WTC11 (cell line): ENCODE measurements around the gene RFX3. TPM values are rescaled to one million over a fixed set of nuclear protein-coding genes. Genes with fewer than 3 reads are reported as not detected.

Experiments
- ATAC-seq: fragments of 200-7000 bp; cut with Tn5 transposase; 2 replicates; pipeline ENCODE4 v1.10.0; 2021; ENCODE audit warnings: mild to moderate bottlenecking, moderate library complexity
- CTCF ChIA-PET: fragments of 300-600 bp; sonication (Branson Sonifier 250); formaldehyde crosslinking; loops from one replicate; lab custom pipeline; 2021; ENCODE audit warnings: antibody characterized with exemption; lab: Charles Lee
- POLR2A ChIA-PET: fragments of 350-600 bp; sonication (Branson Sonifier 250); formaldehyde crosslinking; loops from one replicate; lab custom pipeline; 2021; ENCODE audit warnings: antibody characterized with exemption; lab: Charles Lee
- DNase-seq: peaks from one replicate; pipeline ENCODE4 v3.0.0; 2021; ENCODE audit warnings: low spot score
- H3K27ac Mint-ChIP-seq: 2 replicates; pipeline ENCODE4 v1.8.0; 2021; ENCODE audit warnings: mixed read lengths
- H3K27me3 Mint-ChIP-seq: 2 replicates; pipeline ENCODE4 v1.8.0; 2021; ENCODE audit warnings: low read depth, mild to moderate bottlenecking, moderate library complexity, mixed read lengths
- H3K36me3 Mint-ChIP-seq: 2 replicates; pipeline ENCODE4 v1.8.0; 2021; ENCODE audit warnings: mixed read lengths
- H3K4me1 Mint-ChIP-seq: 2 replicates; pipeline ENCODE4 v1.8.0; 2022; ENCODE audit warnings: mixed read lengths
- H3K4me3 Mint-ChIP-seq: 2 replicates; pipeline ENCODE4 v1.8.0; 2021; ENCODE audit warnings: mild to moderate bottlenecking, moderate library complexity, mixed read lengths
- H3K9me3 Mint-ChIP-seq: 2 replicates; pipeline ENCODE4 v1.8.0; 2021; ENCODE audit warnings: mixed read lengths
- CREB1 ChIP-seq: sonication (generic); formaldehyde crosslinking; IDR thresholded peaks from 2 replicates; pipeline ENCODE4 v1.8.0; 2023; ENCODE audit warnings: mild to moderate bottlenecking, missing genetic modification reagents
- CREM ChIP-seq: sonication (generic); formaldehyde crosslinking; IDR thresholded peaks from 2 replicates; pipeline ENCODE4 v1.8.1; 2022; ENCODE audit warnings: mild to moderate bottlenecking, missing genetic modification reagents, moderate library complexity
- ESRRA ChIP-seq: sonication (generic); formaldehyde crosslinking; IDR thresholded peaks from 2 replicates; pipeline ENCODE4 v1.8.1; 2022; ENCODE audit warnings: mild to moderate bottlenecking, missing genetic modification reagents, borderline replicate concordance
- ETV6 ChIP-seq: sonication (generic); formaldehyde crosslinking; IDR thresholded peaks from 2 replicates; pipeline ENCODE4 v1.8.1; 2022; ENCODE audit warnings: mild to moderate bottlenecking, missing genetic modification reagents
- FOXJ3 ChIP-seq: sonication (generic); formaldehyde crosslinking; IDR thresholded peaks from 2 replicates; pipeline ENCODE4 v1.9.0; 2021; ENCODE audit warnings: missing genetic modification reagents, mild to moderate bottlenecking, borderline replicate concordance
- FOXK1 ChIP-seq: sonication (generic); formaldehyde crosslinking; IDR thresholded peaks from 2 replicates; pipeline ENCODE4 v1.8.0; 2022; ENCODE audit warnings: mild to moderate bottlenecking, moderate library complexity, missing genetic modification reagents
- GRHL2 ChIP-seq: fragments of 250-450 bp; sonication (Bioruptor Pico); IDR thresholded peaks from 2 replicates; pipeline ENCODE4 v1.8.0; 2022; ENCODE audit warnings: mild to moderate bottlenecking, moderate library complexity; ENCODE audit not compliant: insufficient replicate concordance, severe bottlenecking
- GTF2I ChIP-seq: fragments of 250-450 bp; sonication (Bioruptor Pico); conservative IDR thresholded peaks from 2 replicates; pipeline ENCODE4 v1.4.0; 2021; ENCODE audit warnings: mild to moderate bottlenecking
- MXD4 ChIP-seq: fragments of 250-450 bp; sonication (Bioruptor Pico); IDR thresholded peaks from 2 replicates; pipeline ENCODE4 v1.8.0; 2021; ENCODE audit warnings: mild to moderate bottlenecking, moderate library complexity, borderline replicate concordance
- NFYB ChIP-seq: sonication (generic); formaldehyde crosslinking; conservative IDR thresholded peaks from 2 replicates; pipeline ENCODE4 v1.8.0; 2022; ENCODE audit warnings: low read depth, missing genetic modification reagents
- ZNF138 ChIP-seq: sonication (generic); formaldehyde crosslinking; conservative IDR thresholded peaks from 2 replicates; pipeline ENCODE4 v1.8.1; 2022; ENCODE audit warnings: mild to moderate bottlenecking, moderate library complexity, missing genetic modification reagents
- ZNF219 ChIP-seq: sonication (generic); formaldehyde crosslinking; IDR thresholded peaks from 2 replicates; pipeline ENCODE4 v1.8.0; 2023; ENCODE audit warnings: missing genetic modification reagents, mild to moderate bottlenecking, borderline replicate concordance
- ZNF232 ChIP-seq: sonication (generic); formaldehyde crosslinking; IDR thresholded peaks from 2 replicates; pipeline ENCODE4 v1.8.0; 2022; ENCODE audit warnings: mild to moderate bottlenecking, missing genetic modification reagents
- ZNF263 ChIP-seq: sonication (generic); formaldehyde crosslinking; IDR thresholded peaks from 2 replicates; pipeline ENCODE4 v1.8.1; 2022; ENCODE audit warnings: low read depth, mild to moderate bottlenecking, moderate library complexity, missing genetic modification reagents
- total RNA-seq: library from RNA; stranded (reverse); gene quantifications from 3 replicates; pipeline ENCODE4 v1.2.3, GENCODE V29; 2021
- TF ChIP-seq, protein P1 (sequence below): sonication (generic); formaldehyde crosslinking; IDR thresholded peaks from 2 replicates; pipeline ENCODE4 v1.8.0; 2022; ENCODE audit warnings: mild to moderate bottlenecking, missing genetic modification reagents
- TF ChIP-seq, protein P2 (sequence below): fragments of 250-450 bp; sonication (Bioruptor Pico); IDR thresholded peaks from 2 replicates; pipeline ENCODE4 v1.9.0; 2021; ENCODE audit warnings: mild to moderate bottlenecking
- TF ChIP-seq, protein P3 (sequence below): fragments of 250-450 bp; sonication (Bioruptor Pico); IDR thresholded peaks from 2 replicates; pipeline ENCODE4 v1.9.0; 2021; ENCODE audit warnings: mild to moderate bottlenecking
- TF ChIP-seq, protein P4 (sequence below): sonication (generic); formaldehyde crosslinking; IDR thresholded peaks from 2 replicates; pipeline ENCODE4 v1.8.0; 2023; ENCODE audit warnings: missing genetic modification reagents, mild to moderate bottlenecking, borderline replicate concordance
- TF ChIP-seq, protein P5 (sequence below): sonication (generic); formaldehyde crosslinking; IDR thresholded peaks from 2 replicates; pipeline ENCODE4 v1.8.0; 2023; ENCODE audit warnings: missing genetic modification reagents
- TF ChIP-seq, protein P6 (sequence below): sonication (generic); formaldehyde crosslinking; IDR thresholded peaks from 2 replicates; pipeline ENCODE4 v1.8.1; 2023; ENCODE audit warnings: mild to moderate bottlenecking, missing genetic modification reagents

Gene RFX3
- total RNA-seq, 1 experiment from 2014 or later: 13.7 TPM

DNA sequence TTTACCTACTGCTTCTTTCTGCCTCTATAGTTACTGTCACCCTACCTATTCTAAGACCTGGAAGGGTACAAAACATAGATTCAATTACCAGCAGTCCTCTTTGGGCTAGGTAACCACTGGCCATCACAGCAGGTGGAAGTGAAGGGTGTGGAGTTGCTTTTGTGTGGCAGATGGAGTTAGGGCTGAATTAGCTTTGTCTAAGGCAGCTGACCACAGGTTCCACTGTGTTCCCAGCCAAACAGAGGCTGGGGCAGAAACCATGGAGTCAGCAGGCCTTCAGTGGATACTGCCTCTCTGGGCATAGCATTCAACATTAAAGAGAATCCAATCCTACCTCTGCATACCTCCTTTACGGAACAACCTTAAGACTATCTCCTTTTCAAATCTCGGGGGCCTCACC is 254.2 kb downstream of the RFX3 start:
- DNase-seq (peak; percentile 10), ATAC-seq (peak; percentile 81)
- ChIA-PET POLR2A (no interaction called here), CTCF (no interaction called here)
- Mint-ChIP-seq H3K9me3 (no peaks in the 10 kb centered on the region), H3K27me3 (no peaks in the 10 kb centered on the region), H3K4me3 (no peak overlapping the region), H3K36me3 (peaks cover 6% of the 10 kb centered on the region), H3K27ac (no peak overlapping the region), H3K4me1 (peaks cover 10% of the 10 kb centered on the region)
- TF ChIP-seq, protein P1, sequence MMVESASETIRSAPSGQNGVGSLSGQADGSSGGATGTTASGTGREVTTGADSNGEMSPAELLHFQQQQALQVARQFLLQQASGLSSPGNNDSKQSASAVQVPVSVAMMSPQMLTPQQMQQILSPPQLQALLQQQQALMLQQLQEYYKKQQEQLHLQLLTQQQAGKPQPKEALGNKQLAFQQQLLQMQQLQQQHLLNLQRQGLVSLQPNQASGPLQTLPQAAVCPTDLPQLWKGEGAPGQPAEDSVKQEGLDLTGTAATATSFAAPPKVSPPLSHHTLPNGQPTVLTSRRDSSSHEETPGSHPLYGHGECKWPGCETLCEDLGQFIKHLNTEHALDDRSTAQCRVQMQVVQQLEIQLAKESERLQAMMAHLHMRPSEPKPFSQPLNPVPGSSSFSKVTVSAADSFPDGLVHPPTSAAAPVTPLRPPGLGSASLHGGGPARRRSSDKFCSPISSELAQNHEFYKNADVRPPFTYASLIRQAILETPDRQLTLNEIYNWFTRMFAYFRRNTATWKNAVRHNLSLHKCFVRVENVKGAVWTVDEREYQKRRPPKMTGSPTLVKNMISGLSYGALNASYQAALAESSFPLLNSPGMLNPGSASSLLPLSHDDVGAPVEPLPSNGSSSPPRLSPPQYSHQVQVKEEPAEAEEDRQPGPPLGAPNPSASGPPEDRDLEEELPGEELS (CRISPR knock-in tag): no peak
- TF ChIP-seq ESRRA (CRISPR knock-in tag): no peak
- no peak for TF ChIP-seq ZNF138 (CRISPR knock-in tag)
- no peak for TF ChIP-seq GRHL2 (CRISPR knock-in tag)
- no peak for TF ChIP-seq ETV6
- TF ChIP-seq, protein P2, sequence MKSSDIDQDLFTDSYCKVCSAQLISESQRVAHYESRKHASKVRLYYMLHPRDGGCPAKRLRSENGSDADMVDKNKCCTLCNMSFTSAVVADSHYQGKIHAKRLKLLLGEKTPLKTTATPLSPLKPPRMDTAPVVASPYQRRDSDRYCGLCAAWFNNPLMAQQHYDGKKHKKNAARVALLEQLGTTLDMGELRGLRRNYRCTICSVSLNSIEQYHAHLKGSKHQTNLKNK (CRISPR knock-in tag): no peak
- TF ChIP-seq, protein P3, sequence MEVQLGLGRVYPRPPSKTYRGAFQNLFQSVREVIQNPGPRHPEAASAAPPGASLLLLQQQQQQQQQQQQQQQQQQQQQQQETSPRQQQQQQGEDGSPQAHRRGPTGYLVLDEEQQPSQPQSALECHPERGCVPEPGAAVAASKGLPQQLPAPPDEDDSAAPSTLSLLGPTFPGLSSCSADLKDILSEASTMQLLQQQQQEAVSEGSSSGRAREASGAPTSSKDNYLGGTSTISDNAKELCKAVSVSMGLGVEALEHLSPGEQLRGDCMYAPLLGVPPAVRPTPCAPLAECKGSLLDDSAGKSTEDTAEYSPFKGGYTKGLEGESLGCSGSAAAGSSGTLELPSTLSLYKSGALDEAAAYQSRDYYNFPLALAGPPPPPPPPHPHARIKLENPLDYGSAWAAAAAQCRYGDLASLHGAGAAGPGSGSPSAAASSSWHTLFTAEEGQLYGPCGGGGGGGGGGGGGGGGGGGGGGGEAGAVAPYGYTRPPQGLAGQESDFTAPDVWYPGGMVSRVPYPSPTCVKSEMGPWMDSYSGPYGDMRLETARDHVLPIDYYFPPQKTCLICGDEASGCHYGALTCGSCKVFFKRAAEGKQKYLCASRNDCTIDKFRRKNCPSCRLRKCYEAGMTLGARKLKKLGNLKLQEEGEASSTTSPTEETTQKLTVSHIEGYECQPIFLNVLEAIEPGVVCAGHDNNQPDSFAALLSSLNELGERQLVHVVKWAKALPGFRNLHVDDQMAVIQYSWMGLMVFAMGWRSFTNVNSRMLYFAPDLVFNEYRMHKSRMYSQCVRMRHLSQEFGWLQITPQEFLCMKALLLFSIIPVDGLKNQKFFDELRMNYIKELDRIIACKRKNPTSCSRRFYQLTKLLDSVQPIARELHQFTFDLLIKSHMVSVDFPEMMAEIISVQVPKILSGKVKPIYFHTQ: no peak

DNA sequence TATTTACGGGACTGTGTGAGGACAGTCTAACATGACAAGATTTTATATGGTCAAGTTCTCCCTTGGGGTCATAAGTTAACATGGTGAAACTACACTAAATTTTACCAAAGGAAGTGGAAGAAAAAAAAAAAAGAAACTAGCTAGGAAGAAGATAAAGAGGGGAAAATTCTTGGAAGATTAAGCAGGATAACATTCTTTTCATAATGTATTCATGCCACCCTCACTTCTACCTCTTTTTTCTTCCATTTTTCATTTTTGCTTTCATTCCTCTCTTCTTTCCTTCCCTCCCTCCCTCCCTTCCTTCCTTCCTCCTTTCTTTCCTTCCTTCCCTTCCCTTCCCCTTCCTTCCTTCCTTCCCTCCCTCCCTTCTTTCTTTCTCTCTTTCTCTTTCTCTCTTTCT is 254.6 kb downstream of the RFX3 start:
- POLR2A ChIA-PET: no interaction called here

DNA sequence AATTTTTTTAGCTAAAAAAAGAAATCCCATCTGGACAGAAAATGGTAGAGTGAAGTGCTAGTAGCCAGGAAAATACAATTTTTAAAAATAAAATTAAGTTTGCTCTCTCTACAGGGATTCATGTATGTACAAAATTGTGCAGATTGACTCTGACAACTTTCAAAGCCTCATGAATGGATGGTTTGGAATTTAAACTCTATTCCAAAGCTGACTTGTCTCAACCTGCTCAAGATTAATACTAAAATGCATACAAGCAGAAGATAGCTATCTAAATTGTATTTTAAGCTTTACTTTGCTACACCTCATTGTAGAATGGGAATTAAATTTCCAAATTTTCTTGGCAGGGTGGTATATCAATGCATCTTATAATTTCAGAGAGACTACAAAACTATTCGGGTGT is 257.6 kb downstream of the RFX3 start:
- CTCF ChIA-PET: interaction anchor here (1.0 kb wide), 1 partner anchor 27 kb away, joined by 3 read pairs; no protein-coding TSS in a partner anchor
- H3K27ac Mint-ChIP-seq: no peak overlapping the region
- peaks cover 27% of the 10 kb centered on the region for H3K4me1 Mint-ChIP-seq
- no peaks in the 10 kb centered on the region for H3K27me3 Mint-ChIP-seq
- H3K4me3 Mint-ChIP-seq: no peak overlapping the region
- no peaks in the 10 kb centered on the region; the same call in 1 of the 2 replicates for H3K9me3 Mint-ChIP-seq
- no peak for DNase-seq
- H3K36me3 Mint-ChIP-seq: peaks cover 2% of the 10 kb centered on the region; the same call in 1 of the 2 replicates
- ATAC-seq: no peak
- POLR2A ChIA-PET: no interaction called here
- TF ChIP-seq FOXK1 (CRISPR knock-in tag) (no peak), GTF2I (CRISPR knock-in tag) (no peak), ZNF263 (no peak), CREM (CRISPR knock-in tag) (no peak), ZNF232 (CRISPR knock-in tag) (no peak), ZNF219 (CRISPR knock-in tag) (no peak), MXD4 (CRISPR knock-in tag) (no peak), CREB1 (no peak), FOXJ3 (CRISPR knock-in tag) (no peak)
- TF ChIP-seq, protein P4, sequence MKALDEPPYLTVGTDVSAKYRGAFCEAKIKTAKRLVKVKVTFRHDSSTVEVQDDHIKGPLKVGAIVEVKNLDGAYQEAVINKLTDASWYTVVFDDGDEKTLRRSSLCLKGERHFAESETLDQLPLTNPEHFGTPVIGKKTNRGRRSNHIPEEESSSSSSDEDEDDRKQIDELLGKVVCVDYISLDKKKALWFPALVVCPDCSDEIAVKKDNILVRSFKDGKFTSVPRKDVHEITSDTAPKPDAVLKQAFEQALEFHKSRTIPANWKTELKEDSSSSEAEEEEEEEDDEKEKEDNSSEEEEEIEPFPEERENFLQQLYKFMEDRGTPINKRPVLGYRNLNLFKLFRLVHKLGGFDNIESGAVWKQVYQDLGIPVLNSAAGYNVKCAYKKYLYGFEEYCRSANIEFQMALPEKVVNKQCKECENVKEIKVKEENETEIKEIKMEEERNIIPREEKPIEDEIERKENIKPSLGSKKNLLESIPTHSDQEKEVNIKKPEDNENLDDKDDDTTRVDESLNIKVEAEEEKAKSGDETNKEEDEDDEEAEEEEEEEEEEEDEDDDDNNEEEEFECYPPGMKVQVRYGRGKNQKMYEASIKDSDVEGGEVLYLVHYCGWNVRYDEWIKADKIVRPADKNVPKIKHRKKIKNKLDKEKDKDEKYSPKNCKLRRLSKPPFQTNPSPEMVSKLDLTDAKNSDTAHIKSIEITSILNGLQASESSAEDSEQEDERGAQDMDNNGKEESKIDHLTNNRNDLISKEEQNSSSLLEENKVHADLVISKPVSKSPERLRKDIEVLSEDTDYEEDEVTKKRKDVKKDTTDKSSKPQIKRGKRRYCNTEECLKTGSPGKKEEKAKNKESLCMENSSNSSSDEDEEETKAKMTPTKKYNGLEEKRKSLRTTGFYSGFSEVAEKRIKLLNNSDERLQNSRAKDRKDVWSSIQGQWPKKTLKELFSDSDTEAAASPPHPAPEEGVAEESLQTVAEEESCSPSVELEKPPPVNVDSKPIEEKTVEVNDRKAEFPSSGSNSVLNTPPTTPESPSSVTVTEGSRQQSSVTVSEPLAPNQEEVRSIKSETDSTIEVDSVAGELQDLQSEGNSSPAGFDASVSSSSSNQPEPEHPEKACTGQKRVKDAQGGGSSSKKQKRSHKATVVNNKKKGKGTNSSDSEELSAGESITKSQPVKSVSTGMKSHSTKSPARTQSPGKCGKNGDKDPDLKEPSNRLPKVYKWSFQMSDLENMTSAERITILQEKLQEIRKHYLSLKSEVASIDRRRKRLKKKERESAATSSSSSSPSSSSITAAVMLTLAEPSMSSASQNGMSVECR (CRISPR knock-in tag): no peak
- TF ChIP-seq, protein P5, sequence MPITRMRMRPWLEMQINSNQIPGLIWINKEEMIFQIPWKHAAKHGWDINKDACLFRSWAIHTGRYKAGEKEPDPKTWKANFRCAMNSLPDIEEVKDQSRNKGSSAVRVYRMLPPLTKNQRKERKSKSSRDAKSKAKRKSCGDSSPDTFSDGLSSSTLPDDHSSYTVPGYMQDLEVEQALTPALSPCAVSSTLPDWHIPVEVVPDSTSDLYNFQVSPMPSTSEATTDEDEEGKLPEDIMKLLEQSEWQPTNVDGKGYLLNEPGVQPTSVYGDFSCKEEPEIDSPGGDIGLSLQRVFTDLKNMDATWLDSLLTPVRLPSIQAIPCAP (CRISPR knock-in tag): no peak

More for the DNA sequence above, 254.6 kb downstream of the RFX3 start:
- Mint-ChIP-seq H3K9me3 (no peaks in the 10 kb centered on the region), H3K27ac (no peak overlapping the region), H3K4me3 (no peak overlapping the region), H3K27me3 (no peaks in the 10 kb centered on the region), H3K36me3 (peaks cover 6% of the 10 kb centered on the region), H3K4me1 (peaks cover 10% of the 10 kb centered on the region)
- TF ChIP-seq, protein P6, sequence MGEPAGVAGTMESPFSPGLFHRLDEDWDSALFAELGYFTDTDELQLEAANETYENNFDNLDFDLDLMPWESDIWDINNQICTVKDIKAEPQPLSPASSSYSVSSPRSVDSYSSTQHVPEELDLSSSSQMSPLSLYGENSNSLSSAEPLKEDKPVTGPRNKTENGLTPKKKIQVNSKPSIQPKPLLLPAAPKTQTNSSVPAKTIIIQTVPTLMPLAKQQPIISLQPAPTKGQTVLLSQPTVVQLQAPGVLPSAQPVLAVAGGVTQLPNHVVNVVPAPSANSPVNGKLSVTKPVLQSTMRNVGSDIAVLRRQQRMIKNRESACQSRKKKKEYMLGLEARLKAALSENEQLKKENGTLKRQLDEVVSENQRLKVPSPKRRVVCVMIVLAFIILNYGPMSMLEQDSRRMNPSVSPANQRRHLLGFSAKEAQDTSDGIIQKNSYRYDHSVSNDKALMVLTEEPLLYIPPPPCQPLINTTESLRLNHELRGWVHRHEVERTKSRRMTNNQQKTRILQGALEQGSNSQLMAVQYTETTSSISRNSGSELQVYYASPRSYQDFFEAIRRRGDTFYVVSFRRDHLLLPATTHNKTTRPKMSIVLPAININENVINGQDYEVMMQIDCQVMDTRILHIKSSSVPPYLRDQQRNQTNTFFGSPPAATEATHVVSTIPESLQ (CRISPR knock-in tag): no peak
- TF ChIP-seq NFYB (CRISPR knock-in tag) (no peak), FOXJ3 (CRISPR knock-in tag) (no peak)
- DNase-seq (no peak), ATAC-seq (no peak)
- CTCF ChIA-PET: no interaction called here
